HepG2 (cell line): Measurements from ENCODE around the gene DDC. TPM values are rescaled to one million over a fixed set of nuclear protein-coding genes. Genes with fewer than 3 reads are reported as not detected.

Experiments
- ATAC-seq: fragments of 200-7000 bp; cut with Tn5 transposase; 3 replicates; pipeline ENCODE4 v1.9.1; 2020; ENCODE audit warnings: mild to moderate bottlenecking, moderate library complexity
- BruUV-seq: library from RNA; stranded (reverse); fragments of 400-500 nt; replicated peaks from 2 replicates; lab custom pipeline; 2021; lab: Mats Ljungman, UMichigan
- CTCF ChIA-PET: fragments of 300-600 bp; formaldehyde crosslinking; extraction: SDS; loops from one replicate; lab custom pipeline; 2021; ENCODE audit warnings: low total read pairs, inconsistent platforms, low intra/inter-chr PET ratio; lab: Yijun Ruan, JAX
- POLR2A ChIA-PET: fragments of 350-600 bp; sonication (Branson Sonifier 250); formaldehyde crosslinking; loops from one replicate; lab custom pipeline; 2020; ENCODE audit warnings: antibody characterized with exemption, inconsistent platforms; lab: Yijun Ruan, JAX
- DNase-seq: peaks from one replicate; pipeline ENCODE4 v3.0.0-alpha.2; 2015; ENCODE audit warnings: low spot score
- FAIRE-seq: peaks from 3 replicates; lab custom pipeline; 2011; peaks lifted over from hg19 to GRCh38; lab: Jason Lieb, UNC
- H2AFZ ChIP-seq: one replicate; pipeline ENCODE4 v1.6.1; 2011; ENCODE audit warnings: low read length, inconsistent platforms
- H3K27ac ChIP-seq: fragments of 300-600 bp; 3 replicates; pipeline ENCODE4 v1.8.0; 2011; ENCODE audit warnings: mixed run types, mild to moderate bottlenecking, mixed read lengths, low read length, inconsistent platforms; ENCODE audit not compliant: insufficient read depth; ENCODE audit errors: extremely low read length
- H3K27me3 ChIP-seq, 2 experiments: fragments of 200-600 bp in 1 of 2; 2 replicates in 1 of 2; 3 replicates in 1 of 2; pipeline versions ENCODE4 v1.6.0 to v1.8.0; 2011; ENCODE audit warnings: low read length in 2 of 2, mild to moderate bottlenecking in 2 of 2, moderate library complexity in 2 of 2, inconsistent platforms in 1 of 2; ENCODE audit not compliant: insufficient read depth in 2 of 2, control insufficient read depth in 1 of 2
- H3K36me3 ChIP-seq, 2 experiments: fragments of 200-600 bp in 1 of 2; replicated peaks in 1 of 2; 2 replicates in 1 of 2; 3 replicates in 1 of 2; pipeline versions ENCODE4 v1.5.1 to v1.8.0; 2011; ENCODE audit warnings: low read length in 2 of 2, inconsistent platforms in 1 of 2; ENCODE audit not compliant: insufficient read depth in 2 of 2, control insufficient read depth in 1 of 2
- H3K4me1 ChIP-seq: 2 replicates; pipeline ENCODE4 v1.5.1; 2012; ENCODE audit warnings: low read length, inconsistent platforms; ENCODE audit not compliant: insufficient read depth
- H3K4me2 ChIP-seq: 2 replicates; pipeline ENCODE4 v1.6.0; 2011; ENCODE audit warnings: low read depth, low read length, inconsistent platforms
- H3K4me3 ChIP-seq, 3 experiments: fragments of 200-600 bp in 1 of 3; sonication (generic), shearing (Covaris generic) in 1 of 3; replicated peaks in 1 of 3; 2 replicates each; pipeline ENCODE4 v1.5.1; 2011 to 2016; ENCODE audit warnings: low read length in 3 of 3, inconsistent platforms in 2 of 3, low read depth in 2 of 3, mild to moderate bottlenecking in 2 of 3, control low read depth in 1 of 3, mixed read lengths in 1 of 3; ENCODE audit not compliant: insufficient read depth in 1 of 3
- H3K79me2 ChIP-seq: one replicate; pipeline ENCODE4 v1.6.1; 2011; ENCODE audit warnings: low read length, inconsistent platforms; ENCODE audit not compliant: insufficient read depth
- H3K9ac ChIP-seq: 2 replicates; pipeline ENCODE4 v1.6.0; 2011; ENCODE audit warnings: mild to moderate bottlenecking, low read depth, low read length, inconsistent platforms; ENCODE audit not compliant: insufficient read depth
- H3K9me3 ChIP-seq: 2 replicates; pipeline ENCODE4 v1.5.1; 2012; ENCODE audit warnings: mild to moderate bottlenecking, low read length
- H4K20me1 ChIP-seq: 2 replicates; pipeline ENCODE4 v1.6.0; 2011; ENCODE audit warnings: inconsistent platforms, mild to moderate bottlenecking, low read length, moderate library complexity; ENCODE audit not compliant: insufficient read depth
- DNMT3B ChIP-seq: conservative IDR thresholded peaks from 2 replicates; pipeline ENCODE4 v1.6.1; 2016; ENCODE audit warnings: missing biosample characterization, control low read depth
- HNF4A ChIP-seq: sonication (generic); formaldehyde crosslinking; IDR thresholded peaks from 2 replicates; pipeline ENCODE4 v1.4.0; 2020; ENCODE audit warnings: missing genetic modification reagents
- HOXA7 ChIP-seq: sonication (generic); formaldehyde crosslinking; IDR thresholded peaks from 2 replicates; pipeline ENCODE4 v1.8.1; 2022; ENCODE audit warnings: mild to moderate bottlenecking, missing genetic modification reagents, moderate library complexity
- PAF1 ChIP-seq: IDR thresholded peaks from 2 replicates; pipeline ENCODE4 v1.6.1; 2016; ENCODE audit warnings: missing genetic modification reagents, missing compliant biosample characterization
- POGK ChIP-seq: sonication (generic); formaldehyde crosslinking; conservative IDR thresholded peaks from 2 replicates; pipeline ENCODE4 v1.8.0; 2022; ENCODE audit warnings: mild to moderate bottlenecking, moderate library complexity, missing genetic modification reagents
- SPEN ChIP-seq: sonication (generic); formaldehyde crosslinking; IDR thresholded peaks from 2 replicates; pipeline ENCODE4 v1.5.1; 2020; ENCODE audit warnings: low read depth, mild to moderate bottlenecking, missing genetic modification reagents
- SRY ChIP-seq: sonication (generic); formaldehyde crosslinking; IDR thresholded peaks from 2 replicates; pipeline ENCODE4 v1.8.0; 2022; ENCODE audit warnings: mild to moderate bottlenecking, missing genetic modification reagents
- TEAD3 ChIP-seq: optimal IDR thresholded peaks from 2 replicates; pipeline ENCODE3; 2016; ENCODE audit warnings: borderline replicate concordance
- TFAP4 ChIP-seq: sonication (generic); IDR thresholded peaks from 2 replicates; pipeline ENCODE4 v1.6.1; 2016; ENCODE audit warnings: low read depth, borderline replicate concordance
- ZNF362 ChIP-seq: sonication (generic); formaldehyde crosslinking; IDR thresholded peaks from 2 replicates; pipeline ENCODE4 v1.4.0; 2020; ENCODE audit warnings: missing genetic modification reagents, mild to moderate bottlenecking, borderline replicate concordance
- ZNF614 ChIP-seq: IDR thresholded peaks from 2 replicates; pipeline ENCODE4 v1.6.1; 2018; ENCODE audit warnings: missing biosample characterization, missing genetic modification reagents, inconsistent platforms, borderline replicate concordance
- ZSCAN12 ChIP-seq: sonication (generic); formaldehyde crosslinking; IDR thresholded peaks from 2 replicates; pipeline ENCODE4 v1.9.0; 2021; ENCODE audit warnings: mild to moderate bottlenecking, missing genetic modification reagents
- ZSCAN21 ChIP-seq: sonication (generic); formaldehyde crosslinking; IDR thresholded peaks from 2 replicates; pipeline ENCODE4 v1.8.0; 2022; ENCODE audit warnings: mild to moderate bottlenecking, missing genetic modification reagents, moderate library complexity, borderline replicate concordance
- WGBS: methylation state at CpG from one replicate; pipeline ENCODE4 v1.1.6; 2017; ENCODE audit warnings: low lambda C conversion rate; 5-methylcytosine and 5-hydroxymethylcytosine counted together
- in situ Hi-C: cut with HindIII; loops from 2 replicates; pipeline ENCODE4 v1.10.0; 2017; ENCODE audit warnings: low pct_unique_long_range_greater_than_20kb; ENCODE audit not compliant: extremely low pct_ligation_motif_present
- intact Hi-C: fragments of 100-400 bp; cut with micrococcal nuclease; formaldehyde crosslinking; loops from one replicate; pipeline ENCODE4 v1.10.0; 2022; ENCODE audit not compliant: unreplicated experiment
- polyA plus RNA-seq, 8 experiments: library from polyadenylated mRNA; depleted of rRNA in 3 of 8; stranded (reverse) in 7 of 8; unstranded in 1 of 8; fragments of >200 nt; fragmentation: Illumina TruSeq in 4 of 8; extraction: Trizol in 4 of 8; gene quantifications; 2 replicates each; pipeline versions ENCODE4 v1.2.1 to v1.2.3, GENCODE V29; 2011 to 2016; ENCODE audit warnings: low read depth in 4 of 8, missing spikeins in 1 of 8, mixed read lengths in 1 of 8; ENCODE audit not compliant: insufficient read depth in 1 of 8
- total RNA-seq, 5 experiments: library from RNA; depleted of rRNA; stranded (reverse); fragments of >200 nt; fragmentation: Illumina TruSeq; extraction: Trizol; gene quantifications; 2 replicates each; pipeline ENCODE4 v1.2.3, GENCODE V29; 2016; ENCODE audit warnings: low read depth in 1 of 5
- TF ChIP-seq, protein P1 (sequence below): sonication (generic); formaldehyde crosslinking; IDR thresholded peaks from 2 replicates; pipeline ENCODE4 v1.4.0; 2020; ENCODE audit warnings: missing genetic modification reagents

The DDC gene
- total and polyA plus RNA-seq, 2 of the 13 experiments (the other 11 are each of a cell fraction or from before 2014, with no cell fraction given), result 11.7 to 93.3 TPM

- TF ChIP-seq ZNF362 (CRISPR knock-in tag) (no peak), SRY (CRISPR knock-in tag) (no peak), ZNF614 (CRISPR knock-in tag) (no peak), TEAD3 (CRISPR knock-in tag) (peak; percentile 17), SPEN (CRISPR knock-in tag) (no peak), TFAP4 (peak; percentile 59; the same call in 1 of the 2 replicates), PAF1 (no peak)
These were observed 20.2 kb downstream of the DDC start (continued) for GRCh38 chr7:50544992-50545391.

DNA sequence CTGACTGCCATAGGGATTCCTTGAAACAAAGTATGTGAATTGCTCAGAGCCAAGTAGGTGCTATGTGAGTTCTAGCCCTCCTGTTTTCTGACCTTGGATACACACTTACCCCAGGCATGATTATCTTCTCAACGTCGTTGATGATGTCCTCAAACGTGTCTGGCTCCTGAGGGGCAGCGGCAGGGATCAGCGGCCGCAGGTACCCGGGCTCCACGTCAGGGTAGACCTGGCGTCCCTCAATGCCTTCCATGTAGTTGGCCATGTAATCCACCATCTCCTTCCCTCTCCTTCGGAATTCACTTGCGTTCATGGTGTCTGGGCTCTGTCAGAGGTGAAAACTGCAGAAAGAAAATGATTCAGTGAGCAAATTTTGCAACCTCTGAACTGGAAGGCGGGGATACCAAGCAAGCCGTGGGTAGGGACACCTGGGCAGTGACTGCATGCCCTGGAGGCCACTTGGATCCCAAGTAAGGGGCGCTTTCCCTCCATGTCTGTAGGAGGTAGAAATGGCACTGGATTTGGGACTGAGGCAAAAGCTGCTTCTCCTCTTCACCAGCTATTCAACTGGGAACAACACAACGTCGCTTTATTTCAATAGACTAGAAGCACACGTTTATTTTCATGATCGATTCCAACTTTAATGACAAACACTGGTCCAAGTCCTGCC, 21.3 kb downstream of the DDC start:
- no peaks in the 10 kb centered on the region for H3K4me1 ChIP-seq
- 99% methylated on average over 18 of the region's 18 CpGs for WGBS
- no peak for FAIRE-seq
- no peaks in the 10 kb centered on the region for H3K27me3 ChIP-seq
- H2AFZ ChIP-seq, result no peak overlapping the region
- H3K9me3 ChIP-seq, result no peaks in the 10 kb centered on the region
- no peak overlapping the region for H3K4me3 ChIP-seq
- ChIA-PET POLR2A (no interaction called here), CTCF (no interaction called here)
- DNase-seq, result no peak
- H3K9ac ChIP-seq, result no peak overlapping the region
- intact Hi-C loops (no loop called here), in situ Hi-C loops (no loop called here)
- H3K4me2 ChIP-seq, result no peak overlapping the region
- H3K27ac ChIP-seq, result no peak overlapping the region
- ATAC-seq, result no peak
- no peaks in the 10 kb centered on the region for H4K20me1 ChIP-seq
- peaks cover 23 to 50% of the 10 kb centered on the region in 2 experiments; a peak in 4 of 5 replicates for H3K36me3 ChIP-seq
- BruUV-seq, result no TSS peak
- peaks cover 5% of the 10 kb centered on the region for H3K79me2 ChIP-seq
- no peak for TF ChIP-seq HOXA7 (CRISPR knock-in tag)
- TF ChIP-seq HNF4A (CRISPR knock-in tag), result no peak
- no peak for TF ChIP-seq ZSCAN12
- TF ChIP-seq DNMT3B, result no peak
- TF ChIP-seq, protein P1, sequence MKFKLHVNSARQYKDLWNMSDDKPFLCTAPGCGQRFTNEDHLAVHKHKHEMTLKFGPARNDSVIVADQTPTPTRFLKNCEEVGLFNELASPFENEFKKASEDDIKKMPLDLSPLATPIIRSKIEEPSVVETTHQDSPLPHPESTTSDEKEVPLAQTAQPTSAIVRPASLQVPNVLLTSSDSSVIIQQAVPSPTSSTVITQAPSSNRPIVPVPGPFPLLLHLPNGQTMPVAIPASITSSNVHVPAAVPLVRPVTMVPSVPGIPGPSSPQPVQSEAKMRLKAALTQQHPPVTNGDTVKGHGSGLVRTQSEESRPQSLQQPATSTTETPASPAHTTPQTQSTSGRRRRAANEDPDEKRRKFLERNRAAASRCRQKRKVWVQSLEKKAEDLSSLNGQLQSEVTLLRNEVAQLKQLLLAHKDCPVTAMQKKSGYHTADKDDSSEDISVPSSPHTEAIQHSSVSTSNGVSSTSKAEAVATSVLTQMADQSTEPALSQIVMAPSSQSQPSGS (CRISPR knock-in tag), result no peak
- no peak for TF ChIP-seq ZSCAN21 (CRISPR knock-in tag)
- no peak for TF ChIP-seq POGK (CRISPR knock-in tag)
